SU-DHL-6 (cell line): ENCODE results near the gene SGK2.
"Not testable (repeated sequence)": the region's sequence is repeated elsewhere in the genome, so short reads cannot be mapped to it uniquely, and the experiment has no call there.

ENCODE experiments used
- EZH2phosphoT487 ChIP-seq: fragments of 200-600 bp; sonication (generic), shearing (Covaris generic); conservative IDR thresholded peaks from 2 replicates; pipeline ENCODE4 v1.6.1; 2018; ENCODE audit warnings: mild to moderate bottlenecking, antibody characterized with exemption, low read length, moderate library complexity, mixed read lengths
- TF ChIP-seq, protein P1 (sequence below): fragments of 200-600 bp; sonication (generic); IDR thresholded peaks from one replicate; pipeline ENCODE4 v1.5.1; 2017; ENCODE audit warnings: antibody characterized with exemption, mild to moderate bottlenecking, low read length, moderate library complexity; ENCODE audit not compliant: insufficient read depth, poor library complexity, severe bottlenecking

DNA sequence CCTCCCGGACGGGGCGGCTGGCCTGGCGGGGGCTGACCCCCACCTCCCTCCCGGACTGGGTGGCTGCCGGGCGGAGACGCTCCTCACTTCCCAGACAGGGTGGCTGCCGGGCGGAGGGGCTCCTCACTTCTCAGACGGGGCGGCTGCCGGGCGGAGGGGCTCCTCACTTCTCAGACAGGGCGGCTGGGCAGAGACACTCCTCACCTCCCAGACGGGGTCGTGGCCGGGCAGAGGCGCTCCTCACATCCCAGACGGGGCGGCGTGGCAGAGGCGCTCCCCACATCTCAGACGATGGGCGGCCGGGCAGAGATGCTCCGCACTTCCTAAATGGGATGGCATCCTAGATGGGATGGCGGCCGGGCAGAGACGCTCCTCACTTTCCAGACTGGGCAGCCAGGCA lies 48.5 kb downstream of the SGK2 start:
- TF ChIP-seq, protein P1, sequence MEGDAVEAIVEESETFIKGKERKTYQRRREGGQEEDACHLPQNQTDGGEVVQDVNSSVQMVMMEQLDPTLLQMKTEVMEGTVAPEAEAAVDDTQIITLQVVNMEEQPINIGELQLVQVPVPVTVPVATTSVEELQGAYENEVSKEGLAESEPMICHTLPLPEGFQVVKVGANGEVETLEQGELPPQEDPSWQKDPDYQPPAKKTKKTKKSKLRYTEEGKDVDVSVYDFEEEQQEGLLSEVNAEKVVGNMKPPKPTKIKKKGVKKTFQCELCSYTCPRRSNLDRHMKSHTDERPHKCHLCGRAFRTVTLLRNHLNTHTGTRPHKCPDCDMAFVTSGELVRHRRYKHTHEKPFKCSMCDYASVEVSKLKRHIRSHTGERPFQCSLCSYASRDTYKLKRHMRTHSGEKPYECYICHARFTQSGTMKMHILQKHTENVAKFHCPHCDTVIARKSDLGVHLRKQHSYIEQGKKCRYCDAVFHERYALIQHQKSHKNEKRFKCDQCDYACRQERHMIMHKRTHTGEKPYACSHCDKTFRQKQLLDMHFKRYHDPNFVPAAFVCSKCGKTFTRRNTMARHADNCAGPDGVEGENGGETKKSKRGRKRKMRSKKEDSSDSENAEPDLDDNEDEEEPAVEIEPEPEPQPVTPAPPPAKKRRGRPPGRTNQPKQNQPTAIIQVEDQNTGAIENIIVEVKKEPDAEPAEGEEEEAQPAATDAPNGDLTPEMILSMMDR, result not testable (repeated sequence)
- TF ChIP-seq EZH2phosphoT487, result not testable (repeated sequence)
